ENCODE measurements around the gene MORN2.
A peak's percentile ranks its signal among the peaks of the same experiment; 100 is the strongest.

MORN2 gene

DNA sequence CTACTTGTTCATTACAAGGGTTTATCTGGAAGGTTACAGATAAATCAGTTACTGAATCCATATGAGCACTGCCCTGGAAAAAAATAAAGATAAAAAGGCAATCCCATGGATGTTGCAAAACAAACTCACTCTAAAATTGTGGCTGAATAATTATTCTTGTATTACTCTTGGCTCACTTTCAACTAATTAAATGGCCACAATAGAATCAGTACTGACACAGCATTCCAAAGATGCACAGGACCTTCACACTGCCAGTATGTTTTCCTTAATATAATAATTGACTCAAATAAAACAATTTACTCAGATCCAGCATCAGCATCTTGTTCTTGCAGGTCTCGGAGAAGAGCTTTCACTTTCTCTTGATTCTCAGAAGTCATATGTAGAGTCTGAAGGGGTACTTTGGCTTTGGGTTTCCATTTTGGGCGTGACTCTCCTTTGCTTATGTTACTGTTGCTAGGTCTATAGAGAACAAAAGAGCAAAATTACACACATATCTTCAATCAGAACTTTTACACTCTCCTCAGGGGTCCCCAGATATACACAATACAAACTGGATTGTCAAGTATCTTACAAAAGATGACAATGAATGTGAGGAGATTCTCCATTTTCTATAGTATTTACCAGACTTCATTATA, 12.6 kb upstream of the MORN2 start:
- no peak for DNase-seq (ENCODE audit: extremely low read depth, insufficient read length)
- Histone ChIP-seq H3K4me3 (replicated peaks; ENCODE audit: low read depth, low read length) (no peak overlapping the region), H3K36me3 (ENCODE audit: control insufficient read depth, insufficient read depth, low read length) (peaks cover 2% of the 10 kb centered on the region; the same call in 1 of the 2 replicates), H3K27me3 (replicated peaks; ENCODE audit: control insufficient read depth, insufficient read depth, low read length) (no peaks in the 10 kb centered on the region)
- TF ChIP-seq, protein P1, sequence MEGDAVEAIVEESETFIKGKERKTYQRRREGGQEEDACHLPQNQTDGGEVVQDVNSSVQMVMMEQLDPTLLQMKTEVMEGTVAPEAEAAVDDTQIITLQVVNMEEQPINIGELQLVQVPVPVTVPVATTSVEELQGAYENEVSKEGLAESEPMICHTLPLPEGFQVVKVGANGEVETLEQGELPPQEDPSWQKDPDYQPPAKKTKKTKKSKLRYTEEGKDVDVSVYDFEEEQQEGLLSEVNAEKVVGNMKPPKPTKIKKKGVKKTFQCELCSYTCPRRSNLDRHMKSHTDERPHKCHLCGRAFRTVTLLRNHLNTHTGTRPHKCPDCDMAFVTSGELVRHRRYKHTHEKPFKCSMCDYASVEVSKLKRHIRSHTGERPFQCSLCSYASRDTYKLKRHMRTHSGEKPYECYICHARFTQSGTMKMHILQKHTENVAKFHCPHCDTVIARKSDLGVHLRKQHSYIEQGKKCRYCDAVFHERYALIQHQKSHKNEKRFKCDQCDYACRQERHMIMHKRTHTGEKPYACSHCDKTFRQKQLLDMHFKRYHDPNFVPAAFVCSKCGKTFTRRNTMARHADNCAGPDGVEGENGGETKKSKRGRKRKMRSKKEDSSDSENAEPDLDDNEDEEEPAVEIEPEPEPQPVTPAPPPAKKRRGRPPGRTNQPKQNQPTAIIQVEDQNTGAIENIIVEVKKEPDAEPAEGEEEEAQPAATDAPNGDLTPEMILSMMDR (IDR thresholded peaks at IDR 0.05; ENCODE audit: insufficient read depth, low read length, poor library complexity, severe bottlenecking): no peak

DNA sequence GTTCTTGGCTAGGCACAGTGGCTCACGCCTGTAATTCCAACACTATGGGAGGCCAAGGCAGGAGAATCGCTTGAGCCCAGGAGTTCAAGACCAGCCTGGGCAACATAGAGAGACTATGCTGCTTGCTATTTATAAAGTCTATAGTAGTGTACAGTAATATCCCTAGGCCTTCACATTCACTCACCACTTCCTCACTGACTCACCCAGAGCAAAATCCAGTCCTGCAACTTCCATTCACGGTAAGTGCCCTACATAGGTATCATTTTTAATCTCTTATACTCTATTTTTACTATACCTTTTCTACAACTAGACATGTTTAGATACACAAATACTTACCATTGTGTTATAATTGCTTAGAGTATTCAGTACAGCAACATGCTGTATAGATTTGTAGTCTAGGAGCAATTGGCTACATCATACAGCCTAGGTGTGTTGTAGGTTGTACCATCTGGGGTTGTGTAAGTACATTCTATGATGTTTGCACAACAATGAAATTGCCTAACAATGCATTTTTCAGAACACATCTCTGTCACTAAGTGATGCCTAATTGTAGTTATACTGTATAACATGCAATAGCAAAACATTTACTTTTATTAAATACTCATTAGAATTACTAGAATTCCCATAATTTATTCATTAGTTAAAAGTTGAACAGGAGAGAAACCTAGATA, 8.9 kb upstream of the MORN2 start:
- Histone ChIP-seq H3K36me3 (ENCODE audit: control insufficient read depth, insufficient read depth, low read length) (peaks cover 2% of the 10 kb centered on the region; the same call in 1 of the 2 replicates), H3K27me3 (replicated peaks; ENCODE audit: control insufficient read depth, insufficient read depth, low read length) (no peaks in the 10 kb centered on the region), H3K4me3 (replicated peaks; ENCODE audit: low read depth, low read length) (no peak overlapping the region)
- no peak for DNase-seq (ENCODE audit: extremely low read depth, insufficient read length)
- TF ChIP-seq, protein P1 (IDR thresholded peaks at IDR 0.05; ENCODE audit: insufficient read depth, low read length, poor library complexity, severe bottlenecking): no peak

DNA sequence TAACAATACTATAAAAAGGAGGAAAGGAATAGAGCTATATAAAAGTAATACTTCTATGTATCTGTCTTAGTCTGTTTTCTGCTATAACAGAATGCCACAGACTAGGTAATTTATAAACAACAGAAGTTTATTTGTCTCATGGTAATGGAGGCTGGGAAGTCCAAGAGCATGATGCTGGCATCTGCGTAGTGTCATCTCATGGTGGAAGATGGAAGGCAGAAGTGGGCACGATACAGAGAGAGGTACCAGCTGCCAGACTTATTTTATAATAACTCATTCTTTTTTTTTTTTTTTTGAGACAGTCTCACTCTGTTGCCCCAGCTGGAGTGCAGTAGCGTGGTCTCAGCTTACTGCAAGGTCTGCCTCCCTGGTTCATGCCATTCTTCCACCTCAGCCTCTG, 4.3 kb upstream of the MORN2 start:
- TF ChIP-seq, protein P1 (IDR thresholded peaks at IDR 0.05; ENCODE audit: insufficient read depth, low read length, poor library complexity, severe bottlenecking): no peak
- no peak for DNase-seq (ENCODE audit: extremely low read depth, insufficient read length)
- no peaks in the 10 kb centered on the region for H3K27me3 ChIP-seq (replicated peaks; ENCODE audit: control insufficient read depth, insufficient read depth, low read length)
- no peak overlapping the region for H3K4me3 ChIP-seq (replicated peaks; ENCODE audit: low read depth, low read length)
- no peaks in the 10 kb centered on the region; the same call in 1 of the 2 replicates for H3K36me3 ChIP-seq (ENCODE audit: control insufficient read depth, insufficient read depth, low read length)

DNA sequence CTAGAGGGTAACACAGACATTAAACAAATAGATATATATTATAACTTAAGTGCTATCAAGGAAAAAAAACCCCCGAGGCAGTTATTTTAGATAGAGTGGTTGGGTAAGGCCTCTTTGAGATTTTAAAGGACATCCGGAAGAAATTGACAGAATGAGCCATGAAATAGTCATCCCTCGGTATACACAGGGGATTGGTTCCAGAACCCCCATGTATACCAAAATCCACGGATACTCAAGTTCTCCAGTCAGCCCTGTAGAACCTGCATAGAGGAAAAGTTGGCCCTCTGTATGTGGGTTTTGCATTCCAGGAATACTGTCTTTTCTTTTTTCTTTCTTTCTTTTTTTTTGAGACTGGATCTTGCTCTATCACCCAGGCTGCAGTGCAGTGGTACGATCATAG, 2.0 kb upstream of the MORN2 start:
- DNase-seq (ENCODE audit: extremely low read depth, insufficient read length): no peak
- H3K36me3 ChIP-seq (ENCODE audit: control insufficient read depth, insufficient read depth, low read length): no peaks in the 10 kb centered on the region; the same call in 1 of the 2 replicates
- H3K27me3 ChIP-seq (replicated peaks; ENCODE audit: control insufficient read depth, insufficient read depth, low read length): no peaks in the 10 kb centered on the region
- TF ChIP-seq, protein P1 (IDR thresholded peaks at IDR 0.05; ENCODE audit: insufficient read depth, low read length, poor library complexity, severe bottlenecking): no peak
- no peak overlapping the region for H3K4me3 ChIP-seq (replicated peaks; ENCODE audit: low read depth, low read length)

DNA sequence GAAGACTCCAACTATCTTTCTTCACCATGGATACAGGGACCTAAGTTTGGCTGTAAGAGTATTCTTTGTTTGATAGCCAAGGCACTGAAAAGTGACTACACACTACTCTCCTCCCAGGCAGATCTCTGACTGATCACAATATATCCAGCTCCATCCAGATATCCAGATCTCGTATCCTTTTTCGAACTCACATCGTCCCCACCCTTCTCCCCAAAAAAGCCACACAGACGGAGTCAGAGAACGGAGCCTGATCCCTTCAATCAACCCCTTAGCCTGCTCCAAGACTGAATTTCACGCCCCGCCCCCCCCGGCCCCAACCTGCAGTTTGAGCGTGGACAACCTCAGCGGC, 575 bp upstream of the MORN2 start:
- H3K27me3 ChIP-seq (replicated peaks; ENCODE audit: control insufficient read depth, insufficient read depth, low read length): no peaks in the 10 kb centered on the region
- DNase-seq (ENCODE audit: extremely low read depth, insufficient read length): no peak
- H3K36me3 ChIP-seq (ENCODE audit: control insufficient read depth, insufficient read depth, low read length): no peaks in the 10 kb centered on the region; the same call in 1 of the 2 replicates
- H3K4me3 ChIP-seq (replicated peaks; ENCODE audit: low read depth, low read length): peak overlapping the region; percentile 97
- TF ChIP-seq, protein P1 (IDR thresholded peaks at IDR 0.05; ENCODE audit: insufficient read depth, low read length, poor library complexity, severe bottlenecking): no peak

Data from GM06990 (cell line).